KMS-11 (cell line): ENCODE data around the gene LY6G6D.

Experiments used
- H2AFZ ChIP-seq: fragments of 200-600 bp; sonication (generic); 2 replicates; pipeline ENCODE4 v1.6.1; 2016; ENCODE audit warnings: antibody characterized with exemption, mixed run types, low read depth
- H3K27ac ChIP-seq: fragments of 200-600 bp; sonication (generic); 2 replicates; pipeline ENCODE4 v1.6.1; 2016; ENCODE audit warnings: mild to moderate bottlenecking, mixed run types
- H3K27me3 ChIP-seq: fragments of 200-600 bp; sonication (generic); 2 replicates; pipeline ENCODE4 v1.6.1; 2017; ENCODE audit warnings: mild to moderate bottlenecking, low read depth, mixed run types, moderate library complexity; ENCODE audit not compliant: insufficient read depth
- H3K36me3 ChIP-seq: fragments of 200-600 bp; sonication (generic); 2 replicates; pipeline ENCODE4 v1.6.1; 2017; ENCODE audit warnings: mild to moderate bottlenecking, mixed run types; ENCODE audit not compliant: insufficient read depth
- H3K4me1 ChIP-seq: fragments of 200-600 bp; sonication (generic); 2 replicates; pipeline ENCODE4 v1.6.1; 2016; ENCODE audit warnings: mild to moderate bottlenecking, low read depth, mixed run types; ENCODE audit not compliant: poor library complexity, severe bottlenecking
- H3K4me2 ChIP-seq: fragments of 200-600 bp; sonication (generic); 2 replicates; pipeline ENCODE4 v1.7.0; 2016; ENCODE audit warnings: mild to moderate bottlenecking, mixed run types
- H3K4me3 ChIP-seq: fragments of 200-600 bp; sonication (generic); IDR thresholded peaks from 2 replicates; pipeline ENCODE4 v1.6.1; 2017; ENCODE audit warnings: low read depth, low read length, mixed read lengths; ENCODE audit not compliant: insufficient read depth
- H3K79me2 ChIP-seq: fragments of 200-600 bp; sonication (generic); 2 replicates; pipeline ENCODE4 v1.6.1; 2016; ENCODE audit warnings: low read depth, mixed run types; ENCODE audit not compliant: insufficient read depth
- H3K9ac ChIP-seq: fragments of 200-600 bp; sonication (generic); 2 replicates; pipeline ENCODE4 v1.6.1; 2016; ENCODE audit warnings: mild to moderate bottlenecking, mixed run types
- H4K20me1 ChIP-seq: fragments of 200-600 bp; sonication (generic); 2 replicates; pipeline ENCODE4 v1.6.1; 2016; ENCODE audit warnings: mild to moderate bottlenecking, mixed run types; ENCODE audit not compliant: insufficient read depth
- TF ChIP-seq, protein P1 (sequence below): fragments of 200-600 bp; sonication (generic); conservative IDR thresholded peaks from 2 replicates; pipeline ENCODE4 v1.6.1; 2017; ENCODE audit warnings: low read depth, mild to moderate bottlenecking, antibody characterized with exemption, low read length, moderate library complexity, mixed read lengths

LY6G6D gene

GRCh38 chr6:31730631-31731086, 15.5 kb downstream of the LY6G6D start:
- H3K9ac ChIP-seq, result no peak overlapping the region
- H4K20me1 ChIP-seq, result no peaks in the 10 kb centered on the region
- H3K27me3 ChIP-seq, result no peaks in the 10 kb centered on the region
- peaks cover 25% of the 10 kb centered on the region for H3K79me2 ChIP-seq
- peaks cover 27% of the 10 kb centered on the region for H3K4me1 ChIP-seq
- H3K4me2 ChIP-seq, result peak overlapping the region; percentile 52; the same call in 1 of the 2 replicates
- no peak overlapping the region for H3K27ac ChIP-seq
- no peak overlapping the region for H3K4me3 ChIP-seq
- H2AFZ ChIP-seq, result no peak overlapping the region
- H3K36me3 ChIP-seq, result peaks cover 7% of the 10 kb centered on the region; the same call in 1 of the 2 replicates
- TF ChIP-seq, protein P1, sequence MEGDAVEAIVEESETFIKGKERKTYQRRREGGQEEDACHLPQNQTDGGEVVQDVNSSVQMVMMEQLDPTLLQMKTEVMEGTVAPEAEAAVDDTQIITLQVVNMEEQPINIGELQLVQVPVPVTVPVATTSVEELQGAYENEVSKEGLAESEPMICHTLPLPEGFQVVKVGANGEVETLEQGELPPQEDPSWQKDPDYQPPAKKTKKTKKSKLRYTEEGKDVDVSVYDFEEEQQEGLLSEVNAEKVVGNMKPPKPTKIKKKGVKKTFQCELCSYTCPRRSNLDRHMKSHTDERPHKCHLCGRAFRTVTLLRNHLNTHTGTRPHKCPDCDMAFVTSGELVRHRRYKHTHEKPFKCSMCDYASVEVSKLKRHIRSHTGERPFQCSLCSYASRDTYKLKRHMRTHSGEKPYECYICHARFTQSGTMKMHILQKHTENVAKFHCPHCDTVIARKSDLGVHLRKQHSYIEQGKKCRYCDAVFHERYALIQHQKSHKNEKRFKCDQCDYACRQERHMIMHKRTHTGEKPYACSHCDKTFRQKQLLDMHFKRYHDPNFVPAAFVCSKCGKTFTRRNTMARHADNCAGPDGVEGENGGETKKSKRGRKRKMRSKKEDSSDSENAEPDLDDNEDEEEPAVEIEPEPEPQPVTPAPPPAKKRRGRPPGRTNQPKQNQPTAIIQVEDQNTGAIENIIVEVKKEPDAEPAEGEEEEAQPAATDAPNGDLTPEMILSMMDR, result no peak

DNA sequence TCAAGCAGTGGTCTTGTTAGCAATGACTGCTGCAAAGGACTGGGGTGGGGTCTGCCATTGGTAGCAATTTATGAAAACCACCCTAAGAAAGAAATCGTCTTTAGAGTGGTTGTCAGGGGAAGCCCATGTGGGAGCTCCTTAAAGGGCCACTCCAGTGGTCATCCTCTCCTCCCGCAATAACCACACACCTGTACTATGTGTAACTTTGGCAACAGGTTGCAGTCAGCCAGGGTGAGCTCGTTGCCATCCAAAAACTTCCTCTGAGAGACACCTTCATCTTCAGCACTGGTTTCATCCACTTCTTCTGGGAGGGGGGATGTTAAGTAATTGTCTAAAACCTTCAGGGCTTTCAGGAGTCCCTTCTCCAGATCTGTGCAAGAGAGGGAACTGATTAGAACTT, 16.9 kb downstream of the LY6G6D start:
- H3K36me3 ChIP-seq, result peaks cover 7% of the 10 kb centered on the region; the same call in 1 of the 2 replicates

DNA sequence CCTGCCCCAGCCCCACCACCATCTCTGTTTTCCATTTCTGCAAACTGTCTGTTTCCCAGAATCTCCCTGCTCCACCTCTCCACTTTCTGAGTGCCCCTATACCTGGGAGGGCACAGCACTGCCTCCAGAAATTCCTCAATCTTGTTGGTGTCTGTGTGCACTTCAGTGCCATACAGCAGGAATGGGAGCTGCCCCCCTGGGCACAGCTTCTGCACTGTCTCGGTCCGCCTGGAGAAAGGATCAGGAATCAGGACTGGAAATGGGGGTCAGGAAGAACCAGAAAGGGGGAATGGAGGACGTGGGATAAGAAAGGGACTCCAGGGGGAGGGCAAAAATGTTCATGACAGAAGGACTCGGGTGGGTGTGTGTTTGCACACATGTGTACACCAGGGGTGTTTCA, 18.6 kb downstream of the LY6G6D start:
- no peak overlapping the region for H3K4me3 ChIP-seq
- H3K9ac ChIP-seq, result no peak overlapping the region; the same call in 1 of the 2 replicates
- H3K4me1 ChIP-seq, result peaks cover 39% of the 10 kb centered on the region
- no peak overlapping the region for H2AFZ ChIP-seq
- no peaks in the 10 kb centered on the region for H3K27me3 ChIP-seq
- peak overlapping the region; percentile 100 for H3K4me2 ChIP-seq
- TF ChIP-seq, protein P1, result no peak
- H3K27ac ChIP-seq, result peak overlapping the region; percentile 100; the same call in 1 of the 2 replicates
- peaks cover 7% of the 10 kb centered on the region; the same call in 1 of the 2 replicates for H3K36me3 ChIP-seq
- H4K20me1 ChIP-seq, result no peaks in the 10 kb centered on the region
- H3K79me2 ChIP-seq, result peaks cover 39% of the 10 kb centered on the region

More for the DNA sequence above, 16.9 kb downstream of the LY6G6D start:
- Histone ChIP-seq H3K27ac (no peak overlapping the region), H3K4me2 (no peak overlapping the region), H3K4me1 (peaks cover 33% of the 10 kb centered on the region), H3K9ac (no peak overlapping the region), H3K4me3 (no peak overlapping the region), H2AFZ (no peak overlapping the region), H4K20me1 (no peaks in the 10 kb centered on the region), H3K79me2 (peaks cover 39% of the 10 kb centered on the region), H3K27me3 (no peaks in the 10 kb centered on the region)
- TF ChIP-seq, protein P1, result no peak

- peak overlapping the region; percentile 100; the same call in 1 of the 2 replicates for H3K27ac ChIP-seq
- H3K4me1 ChIP-seq, result peaks cover 42% of the 10 kb centered on the region
- H3K27me3 ChIP-seq, result no peaks in the 10 kb centered on the region
- H2AFZ ChIP-seq, result no peak overlapping the region
- TF ChIP-seq, protein P1, result no peak
- no peak overlapping the region for H3K4me3 ChIP-seq
- H4K20me1 ChIP-seq, result no peaks in the 10 kb centered on the region
- peak overlapping the region; percentile 81; the same call in 1 of the 2 replicates for H3K9ac ChIP-seq
- H3K4me2 ChIP-seq, result peak overlapping the region; percentile 100
- peaks cover 39% of the 10 kb centered on the region for H3K79me2 ChIP-seq
- peaks cover 7% of the 10 kb centered on the region; the same call in 1 of the 2 replicates for H3K36me3 ChIP-seq
These were observed 19.2 kb downstream of the LY6G6D start for GRCh38 chr6:31734247-31734820.
